HG02981 (cell line): ENCODE data around the gene RAB30.

Experiments used
- ATAC-seq: cut with Tn5 transposase; IDR thresholded peaks from one replicate; pipeline ENCODE4 v1.9.1; 2021; ENCODE audit warnings: mild to moderate bottlenecking, moderate library complexity; ENCODE audit not compliant: unreplicated experiment

RAB30 gene

DNA sequence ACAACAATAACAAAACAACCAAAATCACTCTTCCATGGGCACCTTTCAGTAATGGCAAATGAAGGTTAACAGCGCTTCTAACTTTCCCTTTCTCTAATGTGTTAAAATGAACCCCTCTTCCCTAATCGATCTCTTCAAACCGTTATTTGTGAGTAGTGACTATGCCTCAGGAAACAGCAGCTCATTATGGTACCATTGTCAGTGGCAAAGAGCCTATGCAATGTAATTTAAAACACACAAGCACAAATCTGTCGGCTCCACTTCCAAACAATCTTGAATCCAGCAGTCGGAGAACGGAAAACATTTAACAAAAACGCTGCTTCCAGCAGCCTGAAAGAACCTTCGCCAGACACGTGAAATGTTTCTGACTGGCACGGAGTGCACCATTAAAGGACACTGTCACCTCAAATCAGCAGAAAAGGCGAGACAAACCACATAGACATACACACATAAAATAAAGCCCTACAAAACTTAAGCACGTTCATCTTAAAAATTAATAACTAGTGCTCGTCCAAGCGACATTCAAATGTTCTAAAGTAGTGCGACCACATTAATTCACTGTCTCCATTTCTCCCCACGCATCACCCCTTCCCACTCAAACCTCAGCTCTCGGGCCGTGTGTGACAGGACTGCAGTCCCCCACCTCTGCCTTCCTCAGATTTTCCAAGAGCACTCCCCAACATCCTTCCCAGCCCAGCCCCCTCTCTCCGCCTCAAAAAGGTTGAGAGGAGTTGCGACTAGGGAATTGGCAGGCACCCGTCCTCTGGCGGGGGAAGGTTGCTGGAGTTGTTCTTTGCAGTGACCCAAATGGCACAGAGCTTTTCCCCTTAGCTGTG lies 748 bp downstream of the RAB30 start:
- ATAC-seq, result no peak

DNA sequence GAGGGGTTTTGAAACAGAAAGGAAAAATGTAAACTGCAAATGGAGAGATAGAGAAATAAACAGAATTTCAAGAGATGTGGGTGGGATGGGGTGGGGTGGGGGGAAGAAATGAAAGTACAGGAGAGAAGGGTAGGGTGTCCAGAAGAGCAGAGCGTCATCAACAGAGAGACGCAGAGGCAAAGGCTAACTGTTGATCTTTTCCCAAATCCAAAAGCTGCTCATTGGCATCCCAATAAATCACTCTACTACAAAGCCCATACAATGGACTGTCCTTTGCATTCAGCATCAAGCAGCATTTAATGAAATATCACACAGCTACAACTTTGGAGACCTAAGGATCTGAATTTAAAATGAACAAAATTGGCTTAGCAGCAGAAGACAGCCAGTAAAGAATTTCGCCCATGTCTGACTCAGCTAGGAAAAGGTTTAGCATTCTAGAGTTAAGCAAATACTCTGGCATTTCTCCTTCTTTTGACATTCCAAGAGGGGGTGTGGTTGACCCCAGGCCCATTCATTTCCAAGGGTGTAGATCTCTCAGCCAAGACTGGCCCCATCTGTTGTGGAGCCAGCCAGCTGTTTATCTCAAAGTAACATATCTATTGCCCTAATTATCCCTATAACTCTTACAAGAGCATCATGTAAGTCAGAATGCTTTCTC lies 1.5 kb downstream of the RAB30 start:
- no peak for ATAC-seq

DNA sequence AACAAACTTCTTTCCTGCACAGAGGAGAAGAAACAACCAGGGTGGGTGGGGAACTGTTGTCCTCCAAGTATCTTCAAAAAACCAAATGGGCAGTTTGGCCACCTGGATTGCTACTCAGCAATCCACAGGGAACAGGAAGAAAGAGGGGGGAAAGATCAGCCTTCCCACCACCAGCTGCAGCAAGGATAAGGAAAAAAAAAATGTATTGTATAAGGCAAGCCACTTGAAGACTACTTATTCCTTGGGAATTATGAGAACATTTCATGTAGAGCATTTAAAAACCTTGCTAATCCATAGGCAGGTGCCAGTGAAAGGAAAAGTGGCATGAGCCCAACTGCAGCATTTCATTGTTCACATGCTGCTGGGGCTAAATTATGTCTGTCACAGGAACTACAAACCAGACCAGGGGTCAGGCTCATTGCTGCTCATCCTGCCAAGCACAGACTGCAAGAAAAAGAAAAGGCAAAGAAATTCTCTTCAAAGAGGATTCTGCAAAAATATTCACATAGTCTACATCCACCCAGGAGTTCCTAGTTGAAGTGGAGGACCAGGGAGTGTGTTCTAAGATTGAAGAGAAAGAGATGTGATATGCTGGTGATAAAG lies 2.2 kb downstream of the RAB30 start:
- no peak for ATAC-seq

DNA sequence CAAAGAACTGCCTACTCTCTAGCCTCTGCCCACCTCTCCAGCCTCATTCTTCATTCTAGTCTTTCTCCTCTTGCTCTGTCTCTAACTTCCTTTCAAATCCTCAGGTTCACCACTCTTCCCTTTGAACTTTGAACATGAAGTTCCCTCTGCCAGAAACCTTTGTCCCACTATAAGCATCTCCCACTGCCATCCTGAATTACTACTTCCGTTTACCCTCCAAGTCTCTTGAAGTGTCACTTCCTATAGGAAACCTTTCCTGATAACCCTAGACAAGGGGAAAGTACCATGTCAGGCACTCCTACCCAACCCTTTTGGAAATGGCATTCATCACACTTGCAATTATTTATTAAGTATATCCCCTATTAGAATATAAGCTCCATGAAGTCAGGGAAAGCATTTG lies 3.1 kb downstream of the RAB30 start:
- no peak for ATAC-seq

DNA sequence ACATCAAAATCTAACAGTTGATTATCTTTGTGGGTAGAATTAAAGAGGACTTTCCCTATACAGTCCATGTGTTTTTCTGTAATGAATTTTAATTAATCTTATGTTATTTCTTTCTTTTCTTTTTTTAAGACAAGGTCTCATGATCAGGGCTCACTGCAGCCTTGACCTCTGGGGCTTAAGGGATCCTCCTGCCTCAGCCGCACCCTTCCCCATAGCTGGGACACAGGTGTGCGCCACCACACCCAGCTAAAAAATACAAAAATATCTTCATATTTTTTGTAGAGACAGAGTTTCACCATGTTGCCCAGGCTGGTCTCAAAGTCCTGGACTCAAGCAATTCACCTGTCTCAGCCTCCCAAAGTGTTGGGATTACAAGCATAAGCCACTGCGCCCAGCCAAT lies 7.7 kb downstream of the RAB30 start:
- ATAC-seq, result no peak

DNA sequence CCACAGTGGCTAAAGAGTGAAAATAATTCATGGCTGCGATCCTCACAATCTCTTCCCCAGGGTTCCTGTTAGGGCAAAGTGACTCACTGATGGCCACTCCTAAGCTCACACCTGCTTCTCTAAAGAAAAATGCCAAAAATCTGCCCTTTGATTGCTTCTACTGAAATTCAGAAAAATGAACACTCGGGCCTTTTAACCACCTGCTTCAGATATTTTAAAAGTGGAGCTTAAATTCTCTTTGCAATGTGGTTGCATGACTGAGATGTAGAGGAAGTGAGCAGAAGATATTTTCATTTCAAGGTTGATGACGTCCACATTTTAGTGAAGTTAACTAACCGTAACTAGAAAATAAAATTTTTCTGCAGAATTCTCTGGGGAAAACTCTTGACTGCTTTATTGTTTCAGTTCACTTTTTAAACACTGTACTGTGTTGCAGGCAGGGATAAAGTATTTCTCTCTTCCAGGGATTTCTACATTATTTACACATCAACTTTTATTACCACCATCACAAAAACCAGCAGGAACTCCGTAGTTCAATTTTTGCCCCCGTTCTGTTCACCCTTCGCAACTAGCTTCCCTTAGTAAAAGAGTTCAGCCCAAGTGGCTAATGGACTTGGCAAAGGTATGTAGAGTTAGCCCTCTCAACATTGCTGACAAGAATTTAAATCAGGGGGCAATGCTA lies 8.5 kb downstream of the RAB30 start:
- peak; percentile 73 for ATAC-seq

DNA sequence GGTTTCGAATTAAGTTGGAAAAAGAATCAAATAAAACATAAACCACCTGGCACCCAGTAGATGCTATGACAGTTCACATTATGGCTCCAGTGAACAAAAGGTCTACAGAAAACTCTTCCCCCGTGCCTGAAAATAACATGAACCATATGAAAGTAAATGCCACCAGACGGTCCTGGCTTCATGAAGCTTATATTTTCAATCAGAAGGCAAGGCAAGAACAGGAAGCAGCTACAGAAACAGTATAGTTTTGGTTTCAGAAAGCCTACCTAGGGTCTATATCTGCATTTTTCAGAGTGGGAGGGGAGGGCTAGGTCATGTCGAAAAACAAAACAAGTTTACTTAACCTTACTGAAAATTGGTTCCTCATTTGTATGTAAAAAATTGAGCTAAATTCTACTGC lies 9.8 kb downstream of the RAB30 start:
- ATAC-seq, result peak; percentile 70

DNA sequence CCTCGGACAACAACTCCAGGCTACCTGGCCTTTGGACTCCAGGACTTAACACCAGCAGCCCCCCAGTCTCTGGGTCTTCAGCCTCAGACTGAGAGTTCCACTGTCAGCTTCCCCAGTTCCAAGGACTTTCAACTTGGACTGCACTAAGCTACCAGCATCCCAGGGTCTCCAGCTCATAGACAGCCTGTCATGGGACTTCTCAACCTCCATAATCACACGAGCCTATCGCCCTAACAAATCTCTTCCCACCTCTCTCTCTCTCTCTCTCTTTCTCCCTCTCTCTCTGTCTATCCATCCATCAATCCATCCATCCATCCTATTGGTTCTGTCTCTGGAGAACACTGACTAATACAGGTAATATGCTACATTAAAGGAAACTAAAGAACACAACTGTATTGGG lies 10.7 kb downstream of the RAB30 start:
- ATAC-seq, result no peak

DNA sequence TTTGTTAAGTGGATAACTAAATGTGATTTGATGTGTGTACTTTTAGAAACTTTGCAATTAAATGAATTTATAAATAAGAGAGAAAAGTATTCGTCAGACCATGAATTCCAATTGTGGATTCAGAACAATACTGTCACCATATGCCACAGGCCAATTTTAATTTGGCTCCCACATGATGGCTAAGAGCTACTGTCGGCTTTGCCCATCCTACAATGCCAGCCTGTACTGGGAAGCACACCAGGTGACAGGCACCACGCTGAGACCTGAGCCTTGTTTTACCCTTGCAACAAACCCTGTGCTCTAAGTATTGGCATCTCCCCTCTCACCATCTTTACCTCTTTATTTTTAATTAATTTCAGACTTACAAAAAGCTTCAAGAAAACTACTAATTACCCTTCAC lies 14.0 kb downstream of the RAB30 start:
- ATAC-seq, result no peak

DNA sequence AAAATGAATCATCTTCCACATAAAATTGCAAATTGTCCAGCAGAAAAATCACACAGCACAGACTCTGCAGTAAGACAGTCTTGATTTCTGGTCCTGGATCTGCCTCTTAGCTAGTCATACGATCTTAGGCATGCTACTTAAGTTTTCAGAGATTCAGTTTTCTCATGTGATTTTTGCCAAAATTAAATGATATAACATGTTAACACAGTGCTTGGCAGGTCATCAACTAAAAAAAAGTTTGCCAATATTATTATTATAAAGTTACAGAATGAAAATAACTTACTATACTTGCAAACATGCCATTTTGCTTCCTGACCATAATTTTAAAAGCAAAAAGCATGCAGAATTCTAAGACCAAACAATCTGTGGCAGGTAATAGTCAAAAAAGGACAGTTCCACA lies 15.1 kb downstream of the RAB30 start:
- no peak for ATAC-seq

DNA sequence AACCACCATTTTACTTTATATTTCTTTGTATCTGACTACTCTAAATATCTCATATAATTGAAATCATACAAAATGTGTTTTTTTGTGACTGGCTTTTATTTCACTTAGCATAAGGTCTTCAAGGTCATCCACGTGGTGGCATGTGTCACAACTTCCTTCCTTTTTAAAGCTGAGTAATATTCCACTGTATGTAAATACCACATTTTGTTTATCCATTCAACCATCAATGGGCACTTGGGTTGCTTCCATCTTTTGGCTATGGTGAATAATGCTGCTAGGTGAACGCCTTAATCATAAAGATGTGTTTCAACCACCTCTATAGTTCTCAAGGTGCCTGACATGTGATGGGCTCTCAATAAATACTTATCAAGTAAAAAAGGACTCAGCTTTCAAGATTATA lies 15.5 kb downstream of the RAB30 start:
- no peak for ATAC-seq

DNA sequence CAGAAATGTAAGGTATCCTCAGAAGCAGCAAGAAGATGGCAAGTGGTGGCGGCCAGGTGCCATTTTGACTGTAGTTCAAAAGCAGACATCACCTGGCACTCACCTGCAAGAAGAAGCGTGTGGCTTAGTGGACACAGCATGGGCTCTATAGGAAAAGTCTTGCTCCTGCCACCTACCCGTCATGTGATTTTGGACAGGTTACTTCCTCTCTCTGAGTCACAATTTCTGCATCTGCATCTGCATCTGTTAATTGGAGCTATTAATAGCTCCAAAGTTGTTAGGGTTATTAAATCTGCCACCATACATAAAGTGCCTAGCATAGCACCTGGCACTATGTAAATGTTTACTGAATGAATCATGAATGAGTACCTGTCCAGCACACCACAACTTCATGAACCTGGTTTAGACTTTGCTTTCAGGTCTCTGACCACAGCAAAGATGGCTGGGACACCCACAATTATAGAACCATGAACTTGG lies 16.8 kb downstream of the RAB30 start:
- peak; percentile 74 for ATAC-seq

DNA sequence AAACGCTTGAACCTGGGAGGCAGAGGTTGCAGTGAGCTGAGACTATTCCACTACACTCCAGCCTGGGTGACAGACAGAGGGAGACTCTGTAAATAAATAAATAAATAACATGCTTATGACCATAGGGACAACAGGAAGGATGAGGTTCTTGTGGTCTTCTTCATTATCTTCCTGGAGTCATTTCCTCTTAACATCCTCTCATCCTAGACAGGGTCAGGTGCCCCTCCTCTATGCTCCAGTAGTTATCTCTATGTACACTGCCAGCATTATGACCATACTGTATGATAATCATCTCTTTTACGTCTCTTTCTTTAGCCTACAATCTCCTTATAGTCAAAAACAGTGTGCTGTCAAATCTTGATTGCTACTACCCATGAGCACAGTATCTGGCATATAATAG lies 17.7 kb downstream of the RAB30 start:
- peak; percentile 76 for ATAC-seq

DNA sequence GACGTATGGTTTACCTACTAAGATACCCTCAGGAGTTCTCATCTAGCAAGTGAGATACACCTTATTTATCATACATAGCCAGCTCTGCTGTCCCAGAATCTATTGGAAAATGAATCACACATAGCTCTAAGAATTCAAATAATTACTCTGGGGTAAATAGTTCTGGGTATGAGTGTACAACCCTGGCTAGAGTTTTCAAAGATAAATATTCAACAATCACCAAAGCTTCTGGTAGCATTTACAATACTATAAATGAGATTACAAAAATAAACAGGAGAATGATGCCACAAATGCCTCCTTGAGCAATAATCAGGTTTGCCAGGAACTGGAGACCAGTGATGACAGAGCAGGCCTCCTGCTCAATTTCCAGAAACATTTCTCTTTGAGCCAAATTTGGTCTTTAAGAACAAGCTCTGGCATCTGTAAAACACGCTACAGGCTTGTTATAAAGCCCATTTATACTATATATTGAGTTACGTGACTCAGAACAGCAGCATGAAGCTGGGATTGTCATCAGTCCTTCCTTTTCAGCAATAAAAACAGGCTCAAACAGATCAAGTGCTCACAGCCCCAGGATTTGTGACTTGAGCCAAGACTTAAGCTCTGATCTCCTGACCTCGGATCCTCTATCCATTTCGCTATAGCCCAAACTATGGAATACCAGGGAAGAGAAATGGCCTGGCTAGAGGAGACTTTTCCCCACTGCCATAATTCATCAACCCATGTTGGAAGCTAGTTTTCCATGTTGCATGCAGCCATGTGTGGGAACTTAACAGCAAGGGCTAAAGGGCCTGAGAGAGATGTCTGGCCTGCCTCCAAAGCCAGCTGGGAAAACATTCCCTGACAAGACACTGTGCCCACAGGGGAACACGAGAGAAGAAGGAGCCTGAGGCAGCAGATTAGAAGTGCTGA lies 19.7 kb downstream of the RAB30 start:
- ATAC-seq, result no peak

DNA sequence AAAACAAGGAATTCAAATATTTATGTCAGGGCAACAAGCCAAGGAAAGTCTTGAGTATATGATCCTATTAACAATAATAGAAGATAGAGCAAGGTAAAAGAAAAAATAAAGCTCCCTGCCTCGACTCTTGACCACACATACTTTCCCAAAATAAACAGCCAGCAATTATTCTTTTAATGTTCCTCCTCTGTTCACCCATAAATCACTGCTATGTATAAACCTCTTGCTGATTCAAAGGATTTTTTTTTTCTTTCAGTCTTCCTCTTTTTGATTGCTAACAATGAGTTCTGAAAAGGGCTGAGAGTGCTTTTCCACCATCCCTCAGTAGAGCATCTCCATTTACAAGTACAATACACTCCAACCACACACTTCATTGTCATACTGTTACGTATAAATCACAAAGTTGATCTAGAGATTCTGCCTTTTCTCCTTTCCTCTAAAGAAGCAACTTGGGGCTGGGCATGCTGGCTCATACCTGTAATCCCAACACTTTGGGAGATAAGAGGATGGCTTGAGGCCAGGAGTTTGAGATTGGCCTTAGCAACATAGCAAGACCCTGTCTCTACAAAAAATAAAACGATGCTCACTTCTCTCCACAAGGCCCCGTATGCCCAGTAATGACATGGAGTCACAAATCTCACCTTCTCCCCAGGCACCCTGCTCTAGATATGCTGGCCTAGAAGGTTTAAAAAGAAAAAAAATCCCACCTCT lies 24.0 kb downstream of the RAB30 start:
- no peak for ATAC-seq

DNA sequence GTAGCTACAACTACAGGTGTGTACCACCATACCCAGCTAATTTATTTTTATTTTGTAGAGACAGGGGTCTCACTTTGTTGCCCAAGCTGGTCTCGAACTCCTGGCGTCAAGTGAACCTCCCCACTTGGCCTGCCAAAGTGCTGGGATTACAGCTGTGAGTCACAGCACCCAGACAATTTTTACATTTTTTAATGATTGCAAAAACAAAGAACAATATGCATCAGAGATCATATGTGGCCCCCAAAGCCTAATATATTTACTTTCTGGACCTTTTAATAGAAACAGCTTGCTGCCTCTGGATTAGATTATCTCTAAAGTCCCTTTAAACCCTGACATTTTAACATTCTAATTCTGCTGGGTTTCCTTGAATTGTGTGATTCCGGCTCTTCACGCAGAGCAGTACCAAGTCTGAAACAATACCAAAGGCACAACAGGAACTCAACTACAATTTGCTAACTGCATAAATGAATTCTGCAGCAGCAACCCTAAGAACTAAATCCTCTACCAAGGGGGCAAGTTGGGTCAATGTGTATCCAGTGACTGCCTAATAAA lies 25.0 kb downstream of the RAB30 start:
- ATAC-seq, result no peak

DNA sequence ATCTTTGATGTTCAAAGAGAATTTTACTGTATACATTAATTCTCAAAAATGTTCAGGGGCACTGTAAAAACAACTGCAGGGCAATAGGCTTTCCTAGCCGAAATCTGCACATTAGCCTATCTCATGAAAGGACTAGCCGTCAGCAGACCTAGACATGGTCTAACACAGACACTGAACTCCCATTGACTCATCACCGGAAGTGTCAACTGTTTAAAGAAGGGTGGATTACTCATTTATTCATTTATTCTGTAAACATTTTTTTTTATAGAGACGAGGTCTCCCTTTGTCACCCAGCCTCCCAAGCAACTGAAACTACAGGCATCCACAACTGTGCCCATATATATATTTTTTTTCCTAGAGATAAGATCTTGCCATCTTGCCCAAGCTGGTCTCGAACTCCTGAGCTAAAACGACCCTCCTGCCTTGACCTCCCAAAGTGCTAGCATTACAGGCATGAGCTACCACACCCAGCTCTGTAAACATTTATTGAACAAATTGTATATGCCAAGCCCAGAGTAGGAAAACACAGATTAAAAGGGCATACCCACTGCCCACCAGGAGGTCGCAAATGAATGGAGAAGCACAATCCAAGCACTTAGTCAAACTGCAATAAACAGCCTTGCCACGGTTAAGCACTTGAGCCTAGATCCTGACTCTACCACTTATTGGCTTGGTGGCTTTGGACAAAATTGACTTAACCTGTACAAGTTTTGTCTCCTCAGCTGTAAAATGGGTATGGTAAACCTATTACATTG lies 26.6 kb downstream of the RAB30 start:
- ATAC-seq, result peak; percentile 78

DNA sequence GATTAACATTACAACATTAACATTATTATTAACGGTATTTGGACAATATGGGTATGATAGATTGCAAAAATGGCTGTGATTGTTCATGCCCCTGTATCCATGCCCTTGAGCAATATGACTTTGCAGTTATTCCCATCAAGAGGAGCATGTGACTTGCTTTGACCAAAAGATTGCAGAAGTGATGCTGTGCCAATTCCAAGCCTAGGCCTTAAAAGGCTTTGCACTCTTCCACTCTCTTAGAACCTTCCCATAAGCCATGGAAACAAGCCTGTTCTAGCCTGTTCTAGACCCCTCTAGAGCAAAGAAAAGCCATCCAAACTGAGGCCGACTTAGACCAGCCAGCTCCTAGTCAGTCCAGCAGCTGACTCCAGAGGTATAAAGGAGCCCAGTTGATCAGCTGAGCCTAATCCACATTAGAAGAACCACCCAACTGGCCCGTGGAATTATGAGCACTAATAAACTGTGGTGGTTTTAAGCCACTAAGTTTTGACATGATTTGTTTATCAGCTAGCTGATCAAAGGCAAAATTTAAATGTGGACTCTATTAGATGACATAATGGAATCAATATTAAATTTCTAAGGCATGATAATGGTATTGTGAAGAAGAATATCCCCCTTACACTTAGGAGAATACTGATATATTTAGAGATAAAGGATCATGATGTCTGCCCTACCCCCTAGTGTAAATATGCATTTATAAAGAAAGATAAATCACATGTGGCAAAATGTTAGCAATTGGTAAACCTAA lies 28.6 kb downstream of the RAB30 start:
- no peak for ATAC-seq
